DMS53 treated with DMSO at 0.1 percent for 48 hours (cell line): ENCODE results near the gene TELO2.

Experiments used
- DNase-seq: peaks from one replicate; lab custom pipeline; 2025; ENCODE audit not compliant: unreplicated experiment; lab: John Stamatoyannopoulos, UW

Gene TELO2

DNA sequence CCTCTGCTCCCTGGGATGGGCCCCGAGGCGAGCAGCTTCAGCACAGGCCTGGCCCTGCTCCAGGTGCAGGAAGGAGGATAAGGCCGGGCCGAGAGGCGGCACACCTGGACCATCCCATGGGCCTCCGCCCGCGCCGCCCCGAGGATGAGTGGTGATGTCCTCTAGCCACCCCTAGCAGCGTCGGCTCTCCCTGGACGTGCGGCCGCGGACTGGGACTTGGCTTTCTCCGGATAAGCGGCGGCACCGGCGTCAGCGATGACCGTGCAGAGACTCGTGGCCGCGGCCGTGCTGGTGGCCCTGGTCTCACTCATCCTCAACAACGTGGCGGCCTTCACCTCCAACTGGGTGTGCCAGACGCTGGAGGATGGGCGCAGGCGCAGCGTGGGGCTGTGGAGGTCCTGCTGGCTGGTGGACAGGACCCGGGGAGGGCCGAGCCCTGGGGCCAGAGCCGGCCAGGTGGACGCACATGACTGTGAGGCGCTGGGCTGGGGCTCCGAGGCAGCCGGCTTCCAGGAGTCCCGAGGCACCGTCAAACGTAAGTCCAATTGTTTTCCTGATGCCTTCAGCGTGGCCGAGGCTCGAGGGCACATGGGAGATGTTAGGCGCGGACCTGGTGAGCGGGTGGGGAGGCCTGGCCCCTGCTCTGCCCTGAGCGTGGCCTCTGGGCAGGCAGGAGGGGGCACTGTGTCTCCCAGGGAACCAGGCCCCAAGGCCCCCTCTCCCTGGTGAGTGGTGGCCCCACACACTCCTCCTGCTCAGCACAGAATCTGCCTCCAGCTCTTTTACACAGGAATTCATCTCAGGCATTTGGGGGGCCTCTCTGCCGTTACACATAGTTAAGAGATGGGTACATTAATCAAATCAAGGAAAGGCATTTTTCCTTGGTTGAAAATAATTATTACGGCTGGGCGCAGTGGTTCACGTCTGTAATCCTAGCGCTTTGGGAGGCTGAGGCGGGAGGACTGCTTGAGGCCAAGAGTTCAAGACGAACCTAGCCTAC is 41.2 kb downstream of the TELO2 start:
- DNase-seq, result no peak

DNA sequence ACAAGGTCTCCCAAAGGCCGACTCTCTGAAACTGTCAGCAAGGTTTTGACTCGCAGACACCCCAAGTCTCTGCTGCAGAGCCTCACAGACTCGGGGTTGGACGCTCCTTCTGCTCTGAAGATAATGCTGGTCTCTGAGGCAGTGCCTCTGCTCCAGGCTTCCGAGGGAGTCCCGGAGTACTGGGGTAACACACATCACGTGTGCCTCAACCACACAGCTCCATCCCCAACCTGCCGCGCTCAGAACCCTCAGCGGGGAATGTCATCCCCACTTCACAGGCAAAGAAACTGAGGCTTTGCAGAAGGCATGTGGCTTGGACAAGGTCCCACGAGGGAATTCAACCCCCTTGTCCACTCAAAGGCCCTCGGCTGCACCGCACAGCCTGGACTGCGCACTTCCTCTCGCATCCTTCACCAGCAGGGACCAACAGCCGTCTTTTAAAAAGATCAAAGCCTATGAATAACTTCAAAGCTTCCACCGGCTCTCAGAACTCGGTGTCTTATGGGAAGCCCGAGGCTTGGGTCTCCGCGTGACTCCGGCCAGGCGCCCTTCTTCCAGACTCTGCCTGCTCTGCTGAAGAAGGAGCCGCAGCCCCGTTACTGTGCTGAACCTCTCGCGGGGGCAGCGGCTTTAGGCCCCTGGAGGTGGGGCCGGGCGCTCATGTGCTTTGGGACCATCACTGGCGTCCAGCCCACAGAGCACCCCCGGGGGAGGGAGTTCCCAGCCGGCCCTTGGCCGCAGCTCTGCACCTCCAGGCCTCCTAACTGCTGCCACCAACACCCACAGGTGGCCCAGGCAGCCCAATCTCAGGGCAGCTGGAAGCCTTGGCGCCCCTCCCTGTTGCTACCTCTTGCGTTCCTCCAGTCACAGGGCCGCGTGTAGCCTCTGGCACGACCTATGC is 42.5 kb downstream of the TELO2 start:
- no peak for DNase-seq

DNA sequence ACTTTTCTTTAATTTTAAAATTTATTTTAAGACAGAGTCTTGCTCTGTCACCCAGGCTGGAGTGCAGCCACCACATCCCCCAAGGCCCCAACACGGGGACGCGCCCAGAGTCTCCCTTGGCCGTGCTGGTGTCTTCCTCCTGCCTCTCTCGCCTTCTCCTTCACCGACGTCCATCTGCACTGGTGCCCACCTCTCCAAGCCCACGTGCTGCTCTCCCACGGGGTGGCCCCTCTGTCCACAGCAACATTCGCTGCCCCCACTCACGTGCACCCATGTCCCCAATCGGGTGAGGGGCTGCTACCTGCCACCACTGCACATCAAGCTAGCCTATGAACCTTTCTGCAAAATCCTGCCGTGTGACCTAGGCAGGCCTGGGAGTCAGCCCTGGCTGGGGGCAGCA is 43.4 kb downstream of the TELO2 start:
- no peak for DNase-seq

DNA sequence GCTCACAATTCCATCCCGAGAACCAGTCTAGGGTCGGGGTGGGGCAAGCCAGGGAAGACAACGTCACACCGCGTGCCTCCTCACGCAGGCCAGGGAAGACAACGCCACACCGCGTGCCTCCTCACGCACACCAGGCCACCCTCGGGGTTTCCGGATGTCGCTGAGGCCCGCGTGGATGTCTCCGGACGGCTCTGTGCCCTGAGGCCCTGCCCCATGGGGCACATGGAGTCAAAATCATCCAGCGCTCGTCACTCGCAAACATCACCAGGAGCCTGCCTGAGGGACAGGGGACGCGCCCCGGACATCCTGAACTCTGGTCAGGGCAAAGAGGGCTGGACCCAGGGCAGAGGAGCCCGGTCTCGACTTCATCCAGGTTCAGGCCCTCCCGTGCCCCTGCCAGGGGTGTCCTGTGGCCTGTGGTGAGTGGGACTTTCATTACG is 44.0 kb downstream of the TELO2 start:
- DNase-seq, result no peak

DNA sequence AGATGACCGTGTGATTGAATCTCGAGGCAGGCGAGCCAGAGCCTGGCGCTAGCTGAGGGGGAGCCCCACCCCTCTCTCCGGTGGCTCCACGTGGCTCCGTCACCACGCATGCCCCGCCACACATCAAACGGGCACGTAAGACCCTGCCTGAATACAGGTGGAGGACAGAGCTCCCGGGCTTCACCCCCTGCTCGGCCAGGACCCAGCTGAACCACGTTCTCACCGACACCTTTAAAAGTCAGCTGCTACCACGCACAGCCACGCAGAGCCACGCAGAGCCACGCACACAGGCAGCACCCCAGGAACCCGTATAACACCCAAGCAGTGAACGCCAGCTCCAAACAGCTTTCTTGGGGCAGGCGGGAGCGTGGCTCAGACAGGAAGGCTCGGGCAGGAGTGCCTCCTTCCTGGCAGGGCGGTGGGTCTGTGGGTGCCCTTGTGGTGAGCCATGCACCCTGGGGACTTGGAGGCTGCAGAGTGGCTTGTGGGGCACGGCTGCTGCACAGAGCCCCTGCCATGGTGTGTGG is 44.7 kb downstream of the TELO2 start:
- no peak for DNase-seq

DNA sequence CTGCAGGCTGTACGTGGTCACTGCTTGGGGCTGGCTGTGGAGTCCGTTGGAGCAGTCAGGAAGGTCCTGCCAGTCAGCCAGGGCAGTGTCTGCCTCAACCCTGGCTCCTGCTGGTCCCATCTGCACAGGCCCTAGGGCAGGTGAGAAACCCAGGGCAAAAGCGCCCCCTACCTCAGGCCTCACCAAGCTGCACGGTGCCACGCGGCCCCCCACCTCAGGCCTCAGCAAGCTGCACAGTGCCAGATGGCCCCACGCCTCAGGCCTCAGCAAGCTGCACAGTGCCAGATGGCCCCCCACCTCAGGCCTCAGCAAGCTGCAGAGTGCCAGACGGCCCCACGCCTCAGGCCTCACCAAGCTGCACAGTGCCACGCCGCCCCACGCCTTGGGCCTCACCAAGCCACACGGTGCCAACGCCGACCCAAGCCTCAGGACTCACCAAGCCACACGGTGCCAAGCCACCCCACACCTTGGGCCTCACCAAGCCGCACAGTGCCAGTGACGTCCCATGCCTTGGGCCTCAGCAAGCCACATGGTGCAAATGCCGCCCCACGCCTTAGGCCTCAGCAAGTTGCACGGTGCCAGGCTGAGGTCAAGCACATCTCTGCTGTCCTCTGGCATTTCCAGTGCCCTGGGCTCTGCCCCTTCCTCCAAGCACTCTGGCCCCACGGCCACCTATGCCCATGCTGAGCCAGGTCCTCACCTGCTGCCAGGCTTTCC is 45.8 kb downstream of the TELO2 start:
- no peak for DNase-seq

DNA sequence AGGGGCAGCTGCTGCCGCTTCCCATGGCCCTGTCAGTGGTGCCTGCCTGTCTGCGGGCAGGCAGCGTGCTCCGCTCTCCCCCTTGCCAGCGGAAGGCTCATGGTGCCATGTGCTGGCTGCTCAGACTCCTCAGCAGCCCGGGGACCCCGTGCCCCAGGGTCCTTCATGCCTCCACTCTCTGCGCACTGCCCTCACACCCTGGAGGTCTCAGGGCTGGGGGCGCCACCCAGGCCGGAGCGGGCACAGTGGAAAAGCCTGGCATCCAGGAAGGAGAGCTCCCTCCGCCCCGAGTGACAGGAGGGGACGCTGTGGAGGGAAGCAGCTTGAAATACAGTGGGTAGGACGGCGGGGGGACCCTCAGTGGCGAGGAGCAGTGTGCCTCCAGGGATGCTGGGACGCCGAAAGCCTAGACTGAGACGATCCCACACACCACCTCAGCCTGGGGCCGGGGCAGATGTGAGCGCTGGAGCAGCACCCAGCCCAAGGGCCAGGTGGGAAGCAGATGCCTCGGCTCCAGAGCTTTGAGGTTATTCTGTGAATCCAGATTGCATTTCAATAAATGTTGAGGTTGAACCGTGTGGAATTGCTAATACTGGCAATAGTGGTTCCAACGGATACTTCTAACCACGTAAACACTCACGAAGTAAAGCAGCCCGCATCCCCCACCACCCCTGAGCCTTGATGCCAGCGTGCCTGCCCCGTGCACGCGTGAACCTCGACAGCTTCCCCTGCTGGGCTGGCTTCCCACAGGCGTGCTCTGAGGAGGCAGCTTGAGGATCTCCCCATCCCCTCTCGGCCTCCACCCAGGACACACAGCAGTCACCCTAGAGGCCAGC is 46.8 kb downstream of the TELO2 start:
- no peak for DNase-seq

DNA sequence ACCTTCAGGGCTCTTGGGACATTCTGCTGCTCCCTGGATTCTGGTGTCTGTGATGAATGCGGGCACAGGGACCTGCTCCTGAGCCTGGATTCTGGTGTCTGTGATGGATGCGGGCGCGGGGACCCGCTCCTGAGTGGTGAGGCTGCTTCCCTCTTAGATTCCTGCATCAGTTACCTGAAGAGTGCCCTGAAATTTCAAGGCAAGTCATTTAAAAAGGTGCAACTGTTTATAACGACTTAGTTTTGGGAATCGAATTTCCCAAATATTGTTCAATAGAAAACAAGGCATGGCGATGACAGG is 47.3 kb downstream of the TELO2 start:
- no peak for DNase-seq

DNA sequence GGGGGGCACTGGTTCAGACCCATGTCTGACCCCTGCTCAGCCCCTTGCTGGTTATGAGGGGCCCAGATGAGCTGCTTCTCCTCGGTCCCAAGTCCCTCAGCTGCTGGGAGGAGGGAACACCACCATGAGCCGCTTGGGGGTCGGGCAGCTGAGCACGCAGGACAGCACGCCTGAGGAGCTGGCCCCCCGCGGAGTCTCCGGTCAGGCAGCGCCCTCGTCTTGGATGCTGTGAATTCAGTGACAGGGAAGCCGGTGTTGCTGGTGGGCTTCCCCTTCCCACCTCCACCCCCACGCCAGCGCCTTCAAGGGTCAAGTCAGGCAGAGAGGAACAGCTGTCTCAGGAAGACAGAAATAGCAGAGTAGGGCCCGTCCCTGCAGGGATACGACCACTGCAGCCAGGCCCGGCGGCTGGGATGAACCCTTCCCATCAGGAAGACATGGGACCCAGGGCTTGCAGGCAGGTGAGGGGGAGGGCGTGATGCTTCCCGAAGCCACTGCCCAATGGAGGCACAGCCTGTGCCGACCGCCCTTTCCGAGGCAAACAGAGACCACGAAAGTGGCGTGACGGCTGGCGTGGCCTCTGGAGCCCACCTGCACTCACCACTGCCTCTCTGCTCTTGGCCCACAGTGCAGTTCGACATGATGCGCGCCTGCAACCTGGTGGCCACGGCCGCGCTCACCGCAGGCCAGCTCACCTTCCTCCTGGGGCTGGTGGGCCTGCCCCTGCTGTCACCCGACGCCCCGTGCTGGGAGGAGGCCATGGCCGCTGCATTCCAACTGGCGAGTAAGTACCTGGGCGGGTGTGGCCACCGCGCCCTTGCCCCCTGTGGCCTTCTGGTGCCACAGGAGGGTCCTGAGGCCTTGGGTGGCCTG is 48.4 kb downstream of the TELO2 start:
- DNase-seq, result no peak

DNA sequence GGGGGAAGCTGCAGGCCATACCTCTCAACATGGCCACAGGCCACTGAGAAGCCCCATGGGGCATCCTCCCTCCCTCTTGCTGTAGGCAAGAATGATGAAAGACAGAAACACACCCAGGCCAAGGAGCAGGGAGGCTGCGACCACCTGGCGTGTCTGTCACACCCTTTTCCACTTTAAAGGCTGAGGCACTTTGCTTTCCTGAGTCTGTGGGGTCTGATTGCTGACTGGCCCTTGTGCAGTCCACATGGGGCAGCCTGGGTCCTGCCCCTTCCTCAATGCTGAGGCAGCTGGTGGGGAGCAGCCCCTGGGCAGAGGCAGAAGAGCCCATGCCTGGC is 49.0 kb downstream of the TELO2 start:
- DNase-seq, result no peak

DNA sequence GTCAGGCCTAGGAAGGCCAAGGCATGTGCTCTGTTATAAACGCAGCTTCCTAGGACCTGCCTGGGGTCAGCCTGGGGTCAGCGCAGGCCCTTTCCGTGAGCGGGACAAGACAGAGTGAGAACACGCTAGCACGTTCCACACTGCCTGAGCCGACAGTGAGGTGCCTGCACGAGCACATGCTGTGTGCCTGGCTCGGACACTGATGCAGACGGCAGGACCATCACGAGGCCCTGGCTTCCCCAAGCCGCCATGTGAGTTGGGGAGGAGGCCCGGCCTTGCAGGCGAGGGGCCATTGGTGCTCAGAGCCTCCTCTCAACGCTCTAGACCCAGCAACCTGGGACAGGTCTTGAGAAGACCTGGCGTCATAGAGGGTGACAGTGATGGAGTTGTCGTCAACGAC is 49.4 kb downstream of the TELO2 start:
- DNase-seq, result no peak

DNA sequence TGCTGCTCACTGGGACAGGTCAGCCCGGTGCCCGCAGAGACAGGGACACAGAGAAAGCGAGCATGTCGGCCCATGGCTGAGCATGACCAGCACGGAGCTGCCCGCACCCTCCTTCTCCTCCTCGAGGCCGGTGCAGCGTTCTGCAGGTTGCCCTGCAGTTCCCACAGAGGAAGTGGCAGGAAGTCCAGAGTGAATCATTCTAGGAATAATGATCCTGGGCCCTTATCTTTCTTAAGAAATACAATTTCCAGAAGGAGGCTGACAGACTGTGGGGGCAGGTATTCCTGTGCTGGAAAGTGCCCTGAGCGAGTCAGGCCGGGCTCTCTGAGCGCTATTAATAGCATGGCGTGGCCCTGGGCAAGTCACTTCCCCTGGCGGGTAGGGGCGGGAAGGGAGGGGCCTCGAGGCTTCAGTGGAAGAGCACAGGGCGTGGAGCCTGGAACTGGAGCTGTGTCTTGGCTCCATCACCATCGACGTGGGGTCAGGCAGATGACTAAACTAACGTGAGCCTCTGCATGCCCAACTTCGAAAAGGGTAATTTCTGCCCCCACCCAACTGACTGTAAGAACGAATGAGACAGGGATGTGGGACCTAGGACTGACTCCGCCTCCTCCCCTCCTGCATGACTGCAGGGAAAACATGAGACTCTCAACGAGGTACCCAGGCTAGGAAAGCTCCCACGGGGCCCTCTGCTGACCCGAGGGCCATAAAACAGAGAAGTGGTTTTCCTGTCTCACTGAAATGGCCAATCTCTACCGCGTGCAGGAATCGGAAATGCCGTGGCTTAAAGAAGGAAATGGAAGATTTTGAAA is 50.1 kb downstream of the TELO2 start:
- DNase-seq, result no peak

DNA sequence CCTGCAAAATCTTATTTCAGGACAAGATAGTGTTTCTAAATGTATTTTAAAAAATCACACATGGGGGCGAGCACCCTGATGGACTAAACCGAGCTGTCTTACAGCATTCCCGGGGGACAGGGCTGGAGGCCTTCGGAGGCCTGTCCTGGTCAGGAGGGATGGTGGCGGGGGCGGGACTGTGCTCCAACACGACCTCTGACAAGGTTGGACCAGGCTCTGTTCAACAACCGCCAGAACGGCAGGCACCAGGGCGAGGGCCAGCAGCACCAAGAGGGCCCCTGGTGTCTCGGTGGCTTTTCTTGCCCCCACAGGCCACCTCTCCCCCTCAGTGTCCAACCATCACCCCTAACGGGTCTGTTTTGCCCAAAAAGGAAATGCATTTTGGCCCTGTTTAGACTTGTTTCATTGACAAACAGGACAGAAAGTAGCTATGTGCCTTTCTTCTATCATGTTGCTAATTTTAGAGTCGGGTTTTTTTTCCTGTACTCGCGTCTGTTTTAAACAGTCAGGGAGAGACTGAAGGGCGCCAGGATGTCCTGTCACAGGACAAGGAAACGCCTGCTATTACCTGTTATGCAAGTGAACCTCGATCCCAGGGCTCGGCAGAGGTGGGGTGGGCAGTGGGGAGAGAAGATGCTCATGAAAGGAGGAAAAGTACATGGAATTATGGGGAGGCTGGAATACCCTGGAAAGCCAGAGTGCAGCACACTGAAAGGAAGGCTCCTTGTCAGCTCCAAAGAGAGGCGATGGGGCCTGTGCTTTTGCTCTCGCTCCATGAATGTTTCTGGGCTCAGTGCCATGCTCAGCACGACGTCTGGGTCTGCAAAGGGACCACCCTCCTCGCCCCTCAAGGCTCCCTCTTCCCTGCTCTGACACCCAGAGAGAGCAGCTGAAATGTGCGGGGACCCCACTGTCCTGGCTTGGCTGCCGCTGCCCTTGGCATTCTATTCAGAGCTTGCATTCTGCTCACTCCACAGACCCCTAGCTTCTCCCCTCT is 52.2 kb downstream of the TELO2 start:
- no peak for DNase-seq

DNA sequence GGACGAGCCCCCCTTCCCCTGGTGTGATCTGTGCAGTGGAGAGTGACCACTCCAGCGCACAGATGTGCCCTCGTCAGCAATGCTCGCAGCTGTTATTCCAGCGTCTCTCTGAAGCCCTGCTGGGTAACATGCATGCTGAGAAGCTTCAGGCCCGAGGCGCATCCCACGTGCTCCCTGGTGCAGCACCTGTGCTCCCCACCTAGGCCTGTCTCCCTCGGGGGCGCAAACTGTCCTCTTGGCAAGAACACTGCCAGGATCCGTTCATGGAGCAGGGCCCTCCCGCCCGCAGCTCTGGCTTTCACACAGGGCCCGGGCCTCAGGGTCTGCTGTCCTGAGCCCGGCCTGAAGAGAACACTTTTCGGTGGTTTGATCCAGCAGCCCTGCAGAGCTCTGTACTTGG is 53.3 kb downstream of the TELO2 start:
- no peak for DNase-seq

DNA sequence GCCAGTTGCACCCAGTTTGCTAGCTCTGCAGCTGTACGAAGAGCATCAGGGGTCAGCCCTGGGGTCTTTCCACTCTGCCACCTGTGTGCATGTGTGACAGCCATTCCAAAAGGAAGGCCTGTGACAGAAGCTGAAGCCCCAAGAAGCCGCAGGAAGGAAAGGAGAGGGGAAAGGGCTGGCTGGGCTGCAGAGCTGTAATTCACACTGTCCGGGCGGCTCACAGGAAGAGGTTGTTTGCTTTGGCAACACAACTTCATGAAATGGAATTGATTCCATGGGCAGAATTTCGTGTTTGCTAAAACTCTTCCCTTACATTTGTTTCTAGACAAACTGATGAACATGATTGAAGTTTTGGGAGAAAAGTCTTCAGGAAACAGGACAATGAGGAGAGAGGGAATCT is 55.1 kb downstream of the TELO2 start:
- no peak for DNase-seq

DNA sequence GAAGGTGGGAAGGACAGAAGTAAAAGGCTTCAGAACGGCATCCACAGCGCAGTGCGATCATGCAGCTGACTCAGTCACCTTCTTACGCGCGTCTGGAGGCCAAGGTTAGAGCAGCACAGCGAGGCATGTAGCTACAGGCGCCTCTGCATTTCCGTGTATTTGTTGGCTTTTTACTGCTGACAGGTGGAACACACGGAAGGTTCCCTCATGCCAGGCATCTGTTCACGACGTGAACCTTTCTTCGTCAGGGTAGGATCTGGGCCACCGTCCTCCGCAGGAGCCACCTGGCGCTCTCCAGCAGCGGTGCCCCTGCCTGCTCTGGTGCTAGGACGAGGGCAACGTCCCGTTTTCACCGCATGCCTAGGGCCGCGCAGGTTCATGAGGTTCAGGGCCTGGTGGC is 55.6 kb downstream of the TELO2 start:
- DNase-seq, result no peak

DNA sequence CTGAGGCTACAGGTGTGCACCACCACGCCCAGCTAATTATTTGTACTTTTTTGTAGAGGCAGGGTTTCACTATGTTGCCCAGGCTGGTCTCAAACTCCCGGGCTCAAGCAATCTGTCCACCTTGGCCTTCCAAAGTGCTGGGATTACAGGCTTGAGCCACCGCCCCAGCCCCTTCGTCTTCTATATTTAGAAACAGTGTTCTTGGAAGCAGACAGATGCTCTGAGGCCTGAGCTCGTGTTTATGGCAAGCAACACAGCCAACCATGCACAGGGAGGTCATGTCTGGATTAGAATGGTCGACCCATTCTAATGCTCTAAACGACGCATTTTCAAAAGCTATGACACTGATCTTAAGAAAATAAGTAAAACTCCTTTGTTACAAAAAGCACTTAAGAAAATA is 56.9 kb downstream of the TELO2 start:
- DNase-seq, result no peak
